CD4-positive, alpha-beta T cell treated with Interleukin-6 for 4 hours (primary cell): Measurements from ENCODE around the gene HLA-E.
"Not testable (repeated sequence)": the region's sequence is repeated elsewhere in the genome, so short reads cannot be mapped to it uniquely, and the experiment has no call there.

Experiments used
- DNase-seq: peaks from one replicate; pipeline ENCODE4 v3.0.0-alpha.2; 2020; ENCODE audit warnings: mixed read lengths

HLA-E gene

DNA sequence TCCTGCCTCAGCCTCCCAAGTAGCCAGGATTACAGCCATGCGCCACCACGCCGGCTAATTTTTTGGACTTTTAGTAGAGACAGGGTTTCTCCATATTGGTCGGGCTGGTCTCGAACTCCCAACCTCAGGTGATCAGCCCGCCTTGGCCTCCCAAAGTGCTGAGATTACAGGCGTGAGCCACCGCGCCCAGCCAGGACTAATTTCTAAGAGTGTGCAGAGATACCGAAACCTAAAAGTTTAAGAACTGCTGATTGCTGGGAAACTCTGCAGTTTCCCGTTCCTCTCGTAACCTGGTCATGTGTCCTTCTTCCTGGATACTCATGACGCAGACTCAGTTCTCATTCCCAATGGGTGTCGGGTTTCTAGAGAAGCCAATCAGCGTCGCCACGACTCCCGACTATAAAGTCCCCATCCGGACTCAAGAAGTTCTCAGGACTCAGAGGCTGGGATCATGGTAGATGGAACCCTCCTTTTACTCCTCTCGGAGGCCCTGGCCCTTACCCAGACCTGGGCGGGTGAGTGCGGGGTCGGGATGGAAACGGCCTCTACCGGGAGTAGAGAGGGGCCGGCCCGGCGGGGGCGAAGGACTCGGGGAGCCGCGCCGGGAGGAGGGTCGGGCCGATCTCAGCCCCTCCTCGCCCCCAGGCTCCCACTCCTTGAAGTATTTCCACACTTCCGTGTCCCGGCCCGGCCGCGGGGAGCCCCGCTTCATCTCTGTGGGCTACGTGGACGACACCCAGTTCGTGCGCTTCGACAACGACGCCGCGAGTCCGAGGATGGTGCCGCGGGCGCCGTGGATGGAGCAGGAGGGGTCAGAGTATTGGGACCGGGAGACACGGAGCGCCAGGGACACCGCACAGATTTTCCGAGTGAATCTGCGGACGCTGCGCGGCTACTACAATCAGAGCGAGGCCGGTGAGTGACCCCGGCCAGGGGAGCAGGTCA is at the start of gene HLA-E:
HLA-E (plus strand) TSS at position 429 of the 945 bp plus-strand sequence; CDS start at position 452, 23 bp downstream.
- DNase-seq, result peak; percentile 91

DNA sequence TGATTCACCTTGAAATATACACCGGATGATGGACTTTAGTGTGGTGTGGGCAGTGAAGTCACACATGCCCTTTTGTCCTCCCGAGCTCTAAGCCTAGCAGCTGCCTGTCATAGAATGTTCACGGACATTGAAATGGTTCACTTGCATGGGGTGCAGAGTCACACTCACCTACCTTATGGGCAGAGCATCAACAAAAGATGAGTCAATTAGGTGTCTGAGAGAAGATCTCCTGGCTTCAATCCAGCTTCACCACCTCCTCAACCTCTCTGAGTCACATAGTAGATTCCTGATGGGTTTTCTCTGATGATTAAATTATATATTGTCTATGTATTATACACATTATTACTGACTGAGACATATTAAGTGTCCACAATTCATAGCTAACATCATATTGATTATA is 48.1 kb upstream of the HLA-E start:
- no peak for DNase-seq

DNA sequence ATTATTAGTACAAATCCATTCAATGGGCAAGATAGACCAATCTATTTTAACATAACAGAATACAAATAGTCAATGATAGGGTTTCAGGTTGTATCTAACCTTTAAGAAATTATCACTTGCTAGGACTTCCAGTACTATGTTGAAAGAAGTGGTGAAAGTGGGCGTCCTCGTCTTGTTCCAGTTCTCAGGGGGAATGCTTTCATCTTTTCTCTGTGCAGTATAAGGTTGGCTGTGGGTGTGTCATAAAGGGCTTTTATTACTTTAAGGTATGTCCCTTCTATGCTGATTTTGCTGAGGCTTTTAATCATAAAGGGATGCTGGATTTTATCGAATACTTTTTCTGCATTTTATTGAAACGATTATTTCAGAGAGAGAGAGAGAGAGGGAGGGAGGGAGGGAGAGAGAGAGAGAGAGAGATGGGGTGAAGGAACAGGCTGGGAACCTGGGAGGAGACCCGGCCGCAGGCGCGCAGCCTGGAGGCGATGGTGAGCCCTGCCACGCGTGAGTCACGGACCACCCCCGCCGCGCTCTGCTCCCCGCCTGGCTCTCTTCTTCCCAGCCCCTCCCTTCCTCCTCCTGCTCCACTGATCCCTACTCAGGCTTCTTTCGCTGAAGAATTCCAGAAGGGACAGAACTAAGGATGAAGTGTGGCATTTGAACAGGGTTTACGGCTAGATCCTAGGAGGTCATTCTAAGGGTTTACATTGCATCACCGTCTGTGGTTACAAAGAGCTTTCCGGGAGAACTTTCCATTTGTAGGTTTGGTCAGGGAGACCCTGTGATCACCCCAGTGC is 45.5 kb upstream of the HLA-E start:
- no peak for DNase-seq

GRCh38 chr6:30444451-30444742 is 44.9 kb upstream of the HLA-E start:
- no peak for DNase-seq

DNA sequence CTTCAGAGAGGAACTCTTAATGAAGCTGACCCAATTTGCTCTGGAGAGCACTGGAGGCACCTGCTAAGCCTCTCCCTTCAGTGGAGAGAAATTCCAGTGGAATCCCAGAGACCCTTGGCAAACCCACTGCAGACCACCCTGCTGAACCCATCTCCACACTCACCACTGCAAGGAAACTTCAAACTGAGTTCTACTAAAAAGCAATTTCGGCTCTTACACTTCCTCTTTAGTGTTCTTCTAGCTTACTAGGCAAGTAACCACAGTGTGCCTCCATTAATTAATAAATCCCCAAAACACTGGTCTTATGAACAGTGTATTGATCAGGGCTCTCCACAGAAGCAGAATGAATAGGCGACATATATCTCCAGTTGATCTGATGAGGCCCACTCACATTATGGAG is 43.0 kb upstream of the HLA-E start:
- no peak for DNase-seq

DNA sequence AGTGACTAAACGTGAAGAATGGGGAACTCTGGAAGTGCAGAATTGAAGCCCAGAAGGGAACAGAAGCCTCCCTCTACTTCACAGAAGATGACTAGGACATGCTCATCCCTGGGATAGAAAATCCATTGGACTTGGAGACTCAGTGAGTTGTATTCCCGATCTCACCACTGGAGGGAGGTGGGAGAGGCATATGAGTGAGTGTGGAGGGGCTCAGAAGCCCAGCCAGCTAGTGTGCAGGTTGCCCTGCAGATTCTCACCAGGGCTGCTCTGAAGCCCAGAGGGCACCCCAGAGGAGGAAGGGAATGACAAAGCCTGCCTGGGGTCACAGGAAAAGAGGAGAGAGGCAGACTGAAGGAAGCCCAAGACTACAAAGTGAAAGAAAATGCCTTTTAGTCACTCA is 42.1 kb upstream of the HLA-E start:
- DNase-seq, result no peak

DNA sequence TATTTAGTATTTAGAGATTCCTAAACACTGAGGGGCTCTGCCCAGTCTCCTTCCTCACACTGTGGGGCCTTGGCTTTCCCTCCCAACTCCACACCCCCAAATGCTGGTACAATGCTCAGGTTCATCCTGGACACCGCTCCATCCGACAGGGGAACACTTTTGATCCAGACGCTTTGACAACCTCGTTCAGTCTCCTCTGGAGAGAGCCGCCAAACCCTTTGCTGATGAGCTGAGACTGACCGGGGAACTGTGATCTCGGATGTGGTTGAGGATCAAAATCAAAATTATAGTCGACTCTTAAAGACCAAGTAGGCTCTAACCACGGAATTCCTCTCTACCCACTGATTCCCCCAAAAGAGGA is 38.8 kb upstream of the HLA-E start:
- peak; percentile 12 for DNase-seq

GRCh38 chr6:30450909-30451841 is 38.1 kb upstream of the HLA-E start:
- DNase-seq, result peak; percentile 72

DNA sequence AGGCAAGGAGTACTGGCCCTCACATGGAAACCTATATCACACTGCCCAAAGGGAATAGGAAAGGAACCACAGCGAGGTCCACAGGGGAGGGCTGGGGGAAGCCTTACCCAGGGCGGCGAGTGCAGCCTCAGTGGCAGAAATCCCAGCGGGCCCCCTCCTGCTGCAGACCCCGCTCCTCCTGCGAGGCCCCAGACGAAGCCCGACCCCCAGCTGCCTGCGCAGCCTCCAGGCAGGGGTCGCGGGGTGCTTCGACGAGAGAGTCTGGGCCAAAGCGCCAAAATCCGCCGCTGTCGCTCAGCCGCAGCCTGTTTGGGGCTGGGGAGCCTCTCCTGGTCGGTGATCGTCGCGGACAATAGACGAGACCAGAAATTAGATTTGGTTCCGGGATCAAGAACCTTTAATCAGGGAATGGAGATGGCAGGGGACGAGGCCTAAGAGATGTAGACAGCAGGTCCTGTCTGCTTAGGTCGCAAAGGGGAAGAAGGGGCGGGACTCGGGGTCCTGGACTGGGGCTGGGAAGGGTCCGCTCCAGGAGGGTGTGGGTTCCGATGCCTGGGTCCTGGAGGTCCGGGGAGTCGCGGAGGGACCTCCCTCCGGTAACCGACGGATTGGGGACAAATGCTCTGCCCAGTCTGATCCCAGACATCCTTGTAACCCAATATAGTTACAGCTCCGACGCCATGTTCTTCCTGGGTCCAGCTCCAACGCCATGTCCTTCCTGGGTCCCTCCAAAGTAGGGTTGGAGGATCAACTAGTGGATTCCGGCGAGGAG is 36.4 kb upstream of the HLA-E start:
- no peak for DNase-seq

- DNase-seq, result peak; percentile 93
Measured at GRCh38 chr6:30453508-30454116, 35.7 kb upstream of the HLA-E start.

DNA sequence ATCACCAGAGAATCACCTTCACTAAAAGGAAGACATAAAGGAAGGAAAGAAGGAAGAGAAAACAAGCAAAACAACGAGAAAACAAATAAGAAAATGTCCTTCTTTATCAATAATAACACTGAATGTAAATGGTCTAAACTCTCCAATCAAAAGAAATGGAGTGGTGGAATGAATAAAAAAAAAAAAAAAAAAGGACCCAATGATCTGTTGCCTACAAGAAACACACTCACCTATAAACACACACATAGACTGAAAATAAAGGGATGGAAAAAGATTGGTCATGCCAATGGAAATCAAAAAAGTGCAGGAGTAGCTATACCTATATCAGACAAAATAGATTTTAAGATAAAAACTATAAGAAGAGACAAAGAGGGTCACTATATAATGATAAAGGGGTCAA is 30.2 kb upstream of the HLA-E start:
- DNase-seq, result no peak

- DNase-seq, result no peak
Measured at GRCh38 chr6:30461055-30461454, 28.3 kb upstream of the HLA-E start.

GRCh38 chr6:30462482-30462881 is 26.8 kb upstream of the HLA-E start:
- DNase-seq, result no peak

DNA sequence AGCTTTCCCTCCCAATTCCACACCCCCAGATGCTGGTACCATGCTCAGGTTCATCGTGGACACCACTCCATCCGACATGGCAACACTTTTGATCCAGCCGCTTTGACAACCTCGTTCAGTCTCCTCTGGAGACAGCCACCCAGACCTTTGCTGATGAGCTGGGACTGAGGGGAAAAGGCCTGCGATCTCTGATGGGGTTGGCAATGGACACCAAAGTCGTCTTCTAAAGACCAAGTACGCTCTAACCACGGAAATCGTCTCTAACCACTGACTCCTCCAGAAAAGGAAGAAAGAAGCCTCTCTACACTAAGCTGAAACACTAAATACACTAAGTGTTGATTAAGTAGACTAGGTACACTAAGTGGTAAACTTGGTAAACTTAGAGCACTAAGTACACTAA is 26.1 kb upstream of the HLA-E start:
- DNase-seq, result no peak

- peak; percentile 75 for DNase-seq
Measured at GRCh38 chr6:30463651-30464618, 25.4 kb upstream of the HLA-E start.

DNA sequence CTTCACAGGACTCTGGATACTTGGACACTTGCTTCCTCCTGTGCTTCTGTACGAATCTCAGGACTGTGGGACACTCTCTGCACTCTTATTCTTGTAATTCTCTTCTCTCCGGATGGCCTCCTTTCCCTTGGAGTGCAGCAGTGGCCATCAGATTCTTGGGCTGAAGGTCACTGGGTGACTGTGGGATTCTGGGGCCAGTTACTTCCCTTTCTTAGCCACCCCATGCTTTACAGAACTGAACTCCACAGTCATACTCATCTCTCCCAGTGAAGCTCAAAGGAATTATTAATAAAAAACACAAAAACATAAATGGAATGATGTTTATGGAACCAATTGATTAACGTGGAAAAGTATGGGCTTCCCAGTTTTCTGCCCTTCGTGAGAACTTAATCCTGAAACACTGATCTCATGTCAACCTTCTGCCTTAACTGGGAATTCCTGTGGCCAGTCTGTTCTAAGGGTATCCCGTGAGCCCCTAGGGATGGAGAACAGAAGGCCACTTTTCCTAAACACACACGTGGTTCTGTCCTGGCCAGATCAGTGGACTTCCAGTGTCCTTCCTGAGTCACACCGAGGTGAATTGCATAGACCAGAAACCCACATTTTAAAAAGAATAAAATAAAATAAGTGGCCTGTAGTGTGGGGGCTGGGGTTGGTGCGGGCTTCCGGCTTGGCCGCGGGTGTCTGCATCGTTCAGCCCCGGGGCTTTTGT is 23.6 kb upstream of the HLA-E start:
- DNase-seq, result no peak

DNA sequence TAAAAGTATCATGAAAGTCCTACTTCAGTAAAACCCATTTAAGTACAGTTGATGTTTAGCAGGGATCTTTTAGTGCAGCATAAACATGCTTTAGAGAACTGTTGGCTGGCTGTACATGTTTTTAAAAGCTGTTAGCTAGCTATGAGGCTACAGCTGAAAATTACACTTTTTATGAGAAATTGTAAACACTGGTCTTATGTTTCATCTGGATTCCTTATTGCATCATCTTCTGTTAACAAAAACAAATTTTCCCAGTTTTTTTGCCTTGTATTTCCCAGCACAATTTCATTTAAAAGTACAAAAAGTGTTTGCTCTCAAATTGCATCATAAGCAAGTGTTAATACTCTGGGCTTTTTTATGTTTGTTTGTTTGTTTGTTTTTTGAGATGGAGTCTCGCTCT is 18.3 kb upstream of the HLA-E start:
- DNase-seq, result no peak

- not testable (repeated sequence) for DNase-seq
Measured at GRCh38 chr6:30475116-30475515, 14.2 kb upstream of the HLA-E start.

- peak; percentile 54 for DNase-seq
Measured at GRCh38 chr6:30480536-30481156, 8.7 kb upstream of the HLA-E start.
